Activated CD8-positive, alpha-beta T cell treated with anti-CD3 and anti-CD28 coated beads for 36 hours (primary cell): ENCODE results near the gene VPS35. TPM values are rescaled to one million over a fixed set of nuclear protein-coding genes. Genes with fewer than 3 reads are reported as not detected.

Source experiments
- ATAC-seq: fragments of 200-7000 bp; cut with Tn5 transposase; one replicate; pipeline ENCODE4 v1.10.0; 2021; ENCODE audit warnings: mild to moderate bottlenecking, moderate library complexity
- CTCF ChIA-PET: fragments of 350-600 bp; sonication (Branson Sonifier 250); formaldehyde crosslinking; loops from one replicate; lab custom pipeline; 2021; ENCODE audit warnings: antibody characterized with exemption; lab: Charles Lee
- POLR2A ChIA-PET: fragments of 350-600 bp; sonication (Branson Sonifier 250); formaldehyde crosslinking; loops from one replicate; lab custom pipeline; 2021; ENCODE audit warnings: antibody characterized with exemption; lab: Charles Lee
- DNase-seq: peaks from one replicate; pipeline ENCODE4 v3.0.0-alpha.2; 2020
- H3K27ac Mint-ChIP-seq: one replicate; pipeline ENCODE4 v1.8.0; 2021; ENCODE audit warnings: mild to moderate bottlenecking, mixed read lengths
- H3K27me3 Mint-ChIP-seq: one replicate; pipeline ENCODE4 v1.8.0; 2021; ENCODE audit warnings: mixed read lengths
- H3K36me3 Mint-ChIP-seq: one replicate; pipeline ENCODE4 v1.8.0; 2021; ENCODE audit warnings: low read depth, mixed read lengths
- H3K4me1 Mint-ChIP-seq: one replicate; pipeline ENCODE4 v1.8.0; 2021; ENCODE audit warnings: low read depth, mixed read lengths
- H3K4me3 Mint-ChIP-seq: one replicate; pipeline ENCODE4 v1.8.0; 2021; ENCODE audit warnings: mild to moderate bottlenecking, moderate library complexity, mixed read lengths
- H3K9me3 Mint-ChIP-seq: one replicate; pipeline ENCODE4 v1.8.0; 2021; ENCODE audit warnings: mixed read lengths
- CTCF ChIP-seq: fragments of 200-600 bp; IDR thresholded peaks from one replicate; pipeline ENCODE4 v1.8.0; 2022; ENCODE audit warnings: antibody characterized with exemption, mild to moderate bottlenecking
- intact Hi-C: fragments of 100-400 bp; cut with micrococcal nuclease; formaldehyde crosslinking; loops from one replicate; pipeline ENCODE4 v1.10.0; 2022
- total RNA-seq, 2 experiments: library from RNA; stranded (reverse); gene quantifications; one replicate each; pipeline ENCODE4 v1.2.3, GENCODE V29; 2021

The VPS35 gene
- total RNA-seq, 2 experiments from 2014 or later: 83.4 to 94.9 TPM

GRCh38 chr16:46719528-46719927, 30.6 kb upstream of the VPS35 start:
- no peak for TF ChIP-seq CTCF
- intact Hi-C loops: no loop called here
- Mint-ChIP-seq H3K27me3 (no peaks in the 10 kb centered on the region), H3K4me3 (no peak overlapping the region), H3K4me1 (no peaks in the 10 kb centered on the region), H3K27ac (no peak overlapping the region), H3K36me3 (no peaks in the 10 kb centered on the region), H3K9me3 (no peaks in the 10 kb centered on the region)
- ChIA-PET CTCF (no interaction called here), POLR2A (no interaction called here)
- ATAC-seq (no peak), DNase-seq (no peak)

- no peak for TF ChIP-seq CTCF
- no peaks in the 10 kb centered on the region for H3K4me1 Mint-ChIP-seq
- no peak overlapping the region for H3K27ac Mint-ChIP-seq
- H3K27me3 Mint-ChIP-seq: no peaks in the 10 kb centered on the region
- H3K9me3 Mint-ChIP-seq: no peaks in the 10 kb centered on the region
- CTCF ChIA-PET: no interaction called here
- intact Hi-C loops: no loop called here
- POLR2A ChIA-PET: no interaction called here
- no peak overlapping the region for H3K4me3 Mint-ChIP-seq
- no peaks in the 10 kb centered on the region for H3K36me3 Mint-ChIP-seq
- ATAC-seq (no peak), DNase-seq (no peak)
Observed at GRCh38 chr16:46718214-46718613, 29.2 kb upstream of the VPS35 start.

- intact Hi-C loops: no loop called here
- ChIA-PET POLR2A (no interaction called here), CTCF (no interaction called here)
- Mint-ChIP-seq H3K4me3 (no peak overlapping the region), H3K9me3 (no peaks in the 10 kb centered on the region), H3K4me1 (no peaks in the 10 kb centered on the region), H3K27me3 (no peaks in the 10 kb centered on the region), H3K36me3 (no peaks in the 10 kb centered on the region), H3K27ac (no peak overlapping the region)
- DNase-seq (no peak), ATAC-seq (no peak)
- no peak for TF ChIP-seq CTCF
Observed at GRCh38 chr16:46717692-46718091, 28.7 kb upstream of the VPS35 start.

- ChIA-PET POLR2A (no interaction called here), CTCF (no interaction called here)
- Mint-ChIP-seq H3K27ac (no peak overlapping the region), H3K4me1 (no peaks in the 10 kb centered on the region), H3K36me3 (no peaks in the 10 kb centered on the region), H3K27me3 (no peaks in the 10 kb centered on the region), H3K9me3 (no peaks in the 10 kb centered on the region), H3K4me3 (no peak overlapping the region)
- intact Hi-C loops: no loop called here
- no peak for TF ChIP-seq CTCF
- ATAC-seq: no peak
- no peak for DNase-seq
Observed at GRCh38 chr16:46715769-46716305, 26.9 kb upstream of the VPS35 start.

GRCh38 chr16:46714797-46715591, 26.0 kb upstream of the VPS35 start:
- Mint-ChIP-seq H3K9me3 (no peaks in the 10 kb centered on the region), H3K27me3 (no peaks in the 10 kb centered on the region), H3K27ac (no peak overlapping the region), H3K4me3 (no peak overlapping the region), H3K36me3 (no peaks in the 10 kb centered on the region), H3K4me1 (no peaks in the 10 kb centered on the region)
- no peak for TF ChIP-seq CTCF
- intact Hi-C loops: no loop called here
- ChIA-PET POLR2A (no interaction called here), CTCF (interaction anchor here (1.0 kb wide), 1 partner anchor 139 kb away, joined by 4 read pairs; no protein-coding TSS in a partner anchor)
- DNase-seq (no peak), ATAC-seq (no peak)
